Endothelial cell of umbilical vein (primary cell): ENCODE measurements around the gene SSH2. TPM values are rescaled to one million over a fixed set of nuclear protein-coding genes. Genes with fewer than 3 reads are reported as not detected.

Experiments used
- BruUV-seq: library from RNA; stranded (reverse); fragments of 400-500 nt; replicated peaks from 2 replicates; lab custom pipeline; 2021; lab: Mats Ljungman, UMichigan
- CTCF ChIA-PET: fragments of 300-600, 350-600 bp; sonication (Branson Sonifier 250); formaldehyde crosslinking; loops from one replicate; lab custom pipeline; 2021; ENCODE audit warnings: antibody characterized with exemption, inconsistent platforms; lab: Charles Lee
- POLR2A ChIA-PET: fragments of 300-600, 350-600 bp; sonication (Branson Sonifier 250); formaldehyde crosslinking; loops from one replicate; lab custom pipeline; 2021; ENCODE audit warnings: antibody characterized with exemption, inconsistent platforms; lab: Charles Lee
- DNase-seq: peaks from one replicate; pipeline ENCODE4 v3.0.0-alpha.2; 2011; ENCODE audit warnings: low read depth, low spot score
- FAIRE-seq: peaks from 2 replicates; lab custom pipeline; 2011; peaks lifted over from hg19 to GRCh38; lab: Jason Lieb, UNC
- H2AFZ ChIP-seq: 2 replicates; pipeline ENCODE4 v1.6.0; 2012; ENCODE audit warnings: low read depth, low read length, control low read depth, inconsistent platforms
- H3K27ac ChIP-seq: 2 replicates; pipeline ENCODE4 v1.5.1; 2011; ENCODE audit warnings: low read depth, mild to moderate bottlenecking, control low read depth, low read length, moderate library complexity; ENCODE audit not compliant: insufficient read depth
- H3K27me3 ChIP-seq, 2 experiments: 2 replicates each; pipeline versions ENCODE4 v1.6.0 to v1.6.1; 2011; ENCODE audit warnings: low read length in 2 of 2, mixed read lengths in 1 of 2; ENCODE audit not compliant: control insufficient read depth in 2 of 2, insufficient read depth in 2 of 2
- H3K36me3 ChIP-seq, 2 experiments: 2 replicates in 1 of 2; 3 replicates in 1 of 2; pipeline ENCODE4 v1.5.1; 2011; ENCODE audit warnings: low read length in 2 of 2, mild to moderate bottlenecking in 1 of 2, moderate library complexity in 1 of 2; ENCODE audit not compliant: control insufficient read depth in 2 of 2, insufficient read depth in 2 of 2; ENCODE audit errors: extremely low read depth in 1 of 2
- H3K4me1 ChIP-seq: 3 replicates; pipeline ENCODE4 v1.5.1; 2011; ENCODE audit warnings: mild to moderate bottlenecking, low read length; ENCODE audit not compliant: control insufficient read depth, insufficient read depth; ENCODE audit errors: extremely low read depth
- H3K4me2 ChIP-seq: 2 replicates; pipeline ENCODE4 v1.6.1; 2011; ENCODE audit warnings: low read length, control low read depth, mixed read lengths; ENCODE audit not compliant: insufficient read depth
- H3K4me3 ChIP-seq, 3 experiments: fragments of 200-600 bp in 1 of 3; sonication (generic), shearing (Covaris generic) in 1 of 3; replicated peaks in 1 of 3; 2 replicates each; pipeline ENCODE4 v1.5.1; 2011 to 2016; ENCODE audit warnings: control low read depth in 3 of 3, low read length in 3 of 3, mild to moderate bottlenecking in 2 of 3, inconsistent platforms in 1 of 3, low read depth in 1 of 3, moderate library complexity in 1 of 3; ENCODE audit not compliant: insufficient read depth in 1 of 3
- H3K79me2 ChIP-seq: 2 replicates; pipeline ENCODE4 v1.6.0; 2012; ENCODE audit warnings: low read length, inconsistent platforms; ENCODE audit not compliant: control insufficient read depth, insufficient read depth
- H3K9ac ChIP-seq: replicated peaks from 2 replicates; pipeline ENCODE3; 2011; ENCODE audit warnings: low read length, control low read depth; ENCODE audit not compliant: insufficient read depth; ENCODE audit errors: extremely low read depth
- H3K9me1 ChIP-seq: replicated peaks from 3 replicates; pipeline ENCODE4 v1.6.0; 2011; ENCODE audit warnings: mild to moderate bottlenecking, low read length; ENCODE audit not compliant: control insufficient read depth, insufficient read depth; ENCODE audit errors: extremely low read depth
- H3K9me3 ChIP-seq: replicated peaks from 2 replicates; pipeline ENCODE4 v1.5.1; 2012; ENCODE audit warnings: low read length, inconsistent platforms; ENCODE audit not compliant: control insufficient read depth, insufficient read depth
- H4K20me1 ChIP-seq: replicated peaks from 2 replicates; pipeline ENCODE3; 2011; ENCODE audit warnings: mild to moderate bottlenecking, low read length; ENCODE audit not compliant: control insufficient read depth, insufficient read depth; ENCODE audit errors: extremely low read depth
- GATA2 ChIP-seq: IDR thresholded peaks from 2 replicates; pipeline ENCODE4 v1.7.0; 2011; ENCODE audit warnings: low read depth, mild to moderate bottlenecking, moderate library complexity, mixed read lengths, low read length; ENCODE audit not compliant: insufficient read length, insufficient read depth
- JUN ChIP-seq: IDR thresholded peaks from 2 replicates; pipeline ENCODE4 v1.6.1; 2011; ENCODE audit warnings: borderline replicate concordance, low read depth; ENCODE audit not compliant: insufficient read length, insufficient read depth
- MYC ChIP-seq: IDR thresholded peaks from one replicate; pipeline ENCODE4 v1.6.1; 2011; ENCODE audit warnings: mild to moderate bottlenecking, low read depth, low read length
- POLR2AphosphoS5 ChIP-seq: IDR thresholded peaks from 2 replicates; pipeline ENCODE4 v1.6.1; 2012; ENCODE audit warnings: low read depth, mild to moderate bottlenecking, control low read depth, low read length, moderate library complexity; ENCODE audit not compliant: insufficient read depth
- dilution Hi-C: fragments of 300-500 bp; cut with MboI; formaldehyde crosslinking; loops from one replicate; pipeline ENCODE4 v1.15.0; 2019; ENCODE audit warnings: low sequenced_read_pairs; ENCODE audit not compliant: extremely low pct_ligation_motif_present
- intact Hi-C: fragments of 100-400 bp; cut with micrococcal nuclease; formaldehyde crosslinking; loops from one replicate; pipeline ENCODE4 v1.10.0; 2022
- polyA plus RNA-seq, 4 experiments: library from polyadenylated mRNA; depleted of rRNA in 3 of 4; stranded (reverse) in 3 of 4; unstranded in 1 of 4; fragments of >200 nt; gene quantifications; 2 replicates each; pipeline versions ENCODE4 v1.2.1 to v1.2.3, GENCODE V29; 2011 to 2012; ENCODE audit warnings: missing spikeins in 1 of 4
- total RNA-seq: library from RNA; stranded (reverse); gene quantifications from 2 replicates; pipeline ENCODE4 v1.2.3, GENCODE V29; 2021

Gene SSH2
- total and polyA plus RNA-seq, 2 donors (not counting 3 experiments of a cell fraction or from before 2014, with no cell fraction given), result 24.6 to 60.9 TPM

DNA sequence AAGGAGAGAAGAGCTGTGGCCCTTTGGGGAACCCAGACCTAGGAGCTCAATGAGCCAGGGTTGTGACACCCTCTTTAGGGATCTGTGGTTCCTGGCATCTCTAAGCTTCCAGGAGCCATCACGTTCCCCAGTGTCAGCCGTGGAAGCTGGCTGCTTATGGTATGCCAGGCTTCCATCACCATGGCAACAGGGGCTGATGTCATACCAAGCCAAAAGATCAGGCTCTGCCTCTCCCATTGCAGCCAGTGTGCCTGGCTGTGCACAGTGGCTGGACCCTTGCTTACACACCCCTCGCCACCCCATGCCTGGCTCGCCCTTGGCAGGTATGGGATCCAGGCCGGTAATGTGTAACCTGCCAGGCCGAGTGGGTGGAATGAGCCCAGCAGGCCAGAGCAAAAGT lies 91.1 kb downstream of the SSH2 start:
- H3K36me3 ChIP-seq, result no peaks in the 10 kb centered on the region
- intact Hi-C loops, result no loop called here
- H2AFZ ChIP-seq, result no peak overlapping the region
- H3K4me3 ChIP-seq, result no peak overlapping the region
- dilution Hi-C loops, result no loop called here
- TF ChIP-seq MYC (no peak), JUN (no peak), POLR2AphosphoS5 (no peak), GATA2 (no peak)
- H3K4me2 ChIP-seq, result no peak overlapping the region
- H3K9me1 ChIP-seq, result no peaks in the 10 kb centered on the region
- peaks cover 7% of the 10 kb centered on the region for H3K4me1 ChIP-seq
- H4K20me1 ChIP-seq, result no peaks in the 10 kb centered on the region
- no peak overlapping the region for H3K27ac ChIP-seq
- ChIA-PET CTCF (interaction anchor here (0.7 to 2.2 kb wide), 2 partner anchors 11 to 92 kb away, joined by 3 to 8 read pairs; partner anchors contain the start of gene SSH2), POLR2A (no interaction called here)
- H3K27me3 ChIP-seq, result no peaks in the 10 kb centered on the region
- H3K79me2 ChIP-seq, result no peaks in the 10 kb centered on the region
- H3K9me3 ChIP-seq, result no peaks in the 10 kb centered on the region
- H3K9ac ChIP-seq, result no peak overlapping the region
- no peak for DNase-seq
- FAIRE-seq, result no peak
- no TSS peak for BruUV-seq

GRCh38 chr17:29837531-29837930 lies 92.5 kb downstream of the SSH2 start:
- H3K27me3 ChIP-seq, result no peaks in the 10 kb centered on the region
- no peaks in the 10 kb centered on the region for H3K79me2 ChIP-seq
- H4K20me1 ChIP-seq, result no peaks in the 10 kb centered on the region
- BruUV-seq, result no TSS peak
- intact Hi-C loops, result no loop called here
- CTCF ChIA-PET, result interaction anchor here (0.6 kb wide), 1 partner anchor 314 kb away, joined by 3 read pairs; no protein-coding TSS in a partner anchor
- H3K9ac ChIP-seq, result no peak overlapping the region
- H3K4me2 ChIP-seq, result no peak overlapping the region
- no peaks in the 10 kb centered on the region for H3K9me3 ChIP-seq
- POLR2A ChIA-PET, result no interaction called here
- H3K27ac ChIP-seq, result no peak overlapping the region
- H3K4me1 ChIP-seq, result peaks cover 7% of the 10 kb centered on the region
- H2AFZ ChIP-seq, result no peak overlapping the region
- TF ChIP-seq GATA2 (no peak), POLR2AphosphoS5 (no peak)
- FAIRE-seq (no peak), DNase-seq (no peak)
- H3K4me3 ChIP-seq, result no peak overlapping the region
- dilution Hi-C loops, result no loop called here
- H3K36me3 ChIP-seq, result no peaks in the 10 kb centered on the region
- H3K9me1 ChIP-seq, result no peaks in the 10 kb centered on the region
